ENCODE data around the gene MAP1A.
"Not testable (repeated sequence)": the region's sequence is repeated elsewhere in the genome, so short reads cannot be mapped to it uniquely, and the experiment has no call there.

Gene MAP1A

GRCh38 chr15:43531018-43531670 is 13.7 kb downstream of the MAP1A start:
- FAIRE-seq: no peak

- not testable (repeated sequence) for FAIRE-seq
Measured at GRCh38 chr15:43532826-43533225, 15.4 kb downstream of the MAP1A start.

- no peak for FAIRE-seq
Measured at GRCh38 chr15:43534897-43535296, 17.5 kb downstream of the MAP1A start.

- no peak for FAIRE-seq
Measured at GRCh38 chr15:43538091-43538490, 20.7 kb downstream of the MAP1A start.

GRCh38 chr15:43541785-43542184 is 24.4 kb downstream of the MAP1A start:
- FAIRE-seq: no peak

- FAIRE-seq: no peak
Measured at GRCh38 chr15:43544266-43544665, 26.9 kb downstream of the MAP1A start.

- FAIRE-seq: no peak
Measured at GRCh38 chr15:43545426-43545825, 28.0 kb downstream of the MAP1A start.

GRCh38 chr15:43547539-43547938 is 30.1 kb downstream of the MAP1A start:
- FAIRE-seq: no peak

- FAIRE-seq: no peak
Measured at GRCh38 chr15:43550527-43551363, 33.3 kb downstream of the MAP1A start.

GRCh38 chr15:43552256-43552655 is 34.8 kb downstream of the MAP1A start:
- no peak for FAIRE-seq

- FAIRE-seq: no peak
Measured at GRCh38 chr15:43552986-43553385, 35.6 kb downstream of the MAP1A start.

GRCh38 chr15:43562753-43563152 is 45.3 kb downstream of the MAP1A start:
- FAIRE-seq: not testable (repeated sequence)

- not testable (repeated sequence) for FAIRE-seq
Measured at GRCh38 chr15:43563793-43564192, 46.4 kb downstream of the MAP1A start.

GRCh38 chr15:43566615-43567014 is 49.2 kb downstream of the MAP1A start:
- FAIRE-seq: not testable (repeated sequence)

GRCh38 chr15:43574607-43575006 is 57.2 kb downstream of the MAP1A start:
- FAIRE-seq: not testable (repeated sequence)
